DND-41 (cell line): ENCODE data around the gene SRC.

Experiments used
- ATAC-seq: fragments of 200-7000 bp; cut with Tn5 transposase; 3 replicates; pipeline ENCODE4 v1.9.1; 2021; ENCODE audit warnings: low read depth; ENCODE audit not compliant: insufficient read depth
- DNase-seq: peaks from one replicate; pipeline ENCODE4 v3.0.0-alpha.2; 2020
- H2AFZ ChIP-seq: 2 replicates; pipeline ENCODE4 v1.6.0; 2012; ENCODE audit warnings: low read depth, low read length
- H3K27ac ChIP-seq: 2 replicates; pipeline ENCODE4 v1.5.1; 2012; ENCODE audit warnings: low read length, inconsistent platforms
- H3K27me3 ChIP-seq: fragments of 200-600 bp; sonication (generic); 2 replicates; pipeline ENCODE4 v1.6.0; 2012; ENCODE audit warnings: low read length, mild to moderate bottlenecking, inconsistent platforms; ENCODE audit not compliant: insufficient read depth, poor library complexity
- H3K36me3 ChIP-seq: 2 replicates; pipeline ENCODE4 v1.5.1; 2012; ENCODE audit warnings: low read length, inconsistent platforms; ENCODE audit not compliant: insufficient read depth
- H3K4me1 ChIP-seq: 2 replicates; pipeline ENCODE4 v1.5.1; 2012; ENCODE audit warnings: mild to moderate bottlenecking, low read length; ENCODE audit not compliant: insufficient read depth
- H3K4me2 ChIP-seq: 2 replicates; pipeline ENCODE4 v1.6.0; 2012; ENCODE audit warnings: mild to moderate bottlenecking, moderate library complexity, low read length, inconsistent platforms; ENCODE audit not compliant: insufficient read depth
- H3K4me3 ChIP-seq, 2 experiments: fragments of 200-600 bp in 1 of 2; shearing (Covaris generic) in 1 of 2; 2 replicates each; pipeline ENCODE4 v1.5.1; 2012 to 2016; ENCODE audit warnings: inconsistent platforms in 2 of 2, low read length in 2 of 2, mild to moderate bottlenecking in 2 of 2, low read depth in 1 of 2, moderate library complexity in 1 of 2
- H3K79me2 ChIP-seq: 2 replicates; pipeline ENCODE4 v1.6.0; 2012; ENCODE audit warnings: low read length, inconsistent platforms; ENCODE audit not compliant: insufficient read depth
- H3K9ac ChIP-seq: 2 replicates; pipeline ENCODE4 v1.6.0; 2012; ENCODE audit warnings: low read depth, mild to moderate bottlenecking, inconsistent platforms, low read length, moderate library complexity
- H3K9me3 ChIP-seq: 2 replicates; pipeline ENCODE4 v1.5.1; 2012; ENCODE audit warnings: low read length, moderate library complexity, mild to moderate bottlenecking, inconsistent platforms; ENCODE audit not compliant: insufficient read depth, severe bottlenecking
- H4K20me1 ChIP-seq: 2 replicates; pipeline ENCODE4 v1.6.0; 2012; ENCODE audit warnings: low read length; ENCODE audit not compliant: insufficient read depth
- CTCF ChIP-seq: IDR thresholded peaks from 2 replicates; pipeline ENCODE4 v1.5.1; 2012; ENCODE audit warnings: borderline replicate concordance, low read length, moderate library complexity, mild to moderate bottlenecking; ENCODE audit not compliant: poor library complexity, severe bottlenecking; ENCODE audit errors: extremely low read depth
- EZH2 ChIP-seq: IDR thresholded peaks from 3 replicates; pipeline ENCODE4 v1.6.1; 2012; ENCODE audit warnings: borderline replicate concordance, low read depth, mild to moderate bottlenecking, moderate library complexity, low read length, inconsistent platforms; ENCODE audit not compliant: severe bottlenecking

SRC gene

GRCh38 chr20:37396416-37397075, 50.6 kb downstream of the SRC start:
- no peak overlapping the region for H2AFZ ChIP-seq
- no peak overlapping the region for H3K27ac ChIP-seq
- H3K9ac ChIP-seq, result no peak overlapping the region
- no peak overlapping the region for H3K4me2 ChIP-seq
- no peaks in the 10 kb centered on the region for H3K27me3 ChIP-seq
- no peaks in the 10 kb centered on the region for H3K79me2 ChIP-seq
- H3K4me1 ChIP-seq, result no peaks in the 10 kb centered on the region
- TF ChIP-seq EZH2 (no peak), CTCF (no peak)
- peaks cover 8% of the 10 kb centered on the region; the same call in 1 of the 2 replicates for H3K36me3 ChIP-seq
- no peak overlapping the region for H3K4me3 ChIP-seq
- H4K20me1 ChIP-seq, result peaks cover 8% of the 10 kb centered on the region; the same call in 1 of the 2 replicates
- DNase-seq, result no peak
- ATAC-seq, result no peak
- no peaks in the 10 kb centered on the region for H3K9me3 ChIP-seq

DNA sequence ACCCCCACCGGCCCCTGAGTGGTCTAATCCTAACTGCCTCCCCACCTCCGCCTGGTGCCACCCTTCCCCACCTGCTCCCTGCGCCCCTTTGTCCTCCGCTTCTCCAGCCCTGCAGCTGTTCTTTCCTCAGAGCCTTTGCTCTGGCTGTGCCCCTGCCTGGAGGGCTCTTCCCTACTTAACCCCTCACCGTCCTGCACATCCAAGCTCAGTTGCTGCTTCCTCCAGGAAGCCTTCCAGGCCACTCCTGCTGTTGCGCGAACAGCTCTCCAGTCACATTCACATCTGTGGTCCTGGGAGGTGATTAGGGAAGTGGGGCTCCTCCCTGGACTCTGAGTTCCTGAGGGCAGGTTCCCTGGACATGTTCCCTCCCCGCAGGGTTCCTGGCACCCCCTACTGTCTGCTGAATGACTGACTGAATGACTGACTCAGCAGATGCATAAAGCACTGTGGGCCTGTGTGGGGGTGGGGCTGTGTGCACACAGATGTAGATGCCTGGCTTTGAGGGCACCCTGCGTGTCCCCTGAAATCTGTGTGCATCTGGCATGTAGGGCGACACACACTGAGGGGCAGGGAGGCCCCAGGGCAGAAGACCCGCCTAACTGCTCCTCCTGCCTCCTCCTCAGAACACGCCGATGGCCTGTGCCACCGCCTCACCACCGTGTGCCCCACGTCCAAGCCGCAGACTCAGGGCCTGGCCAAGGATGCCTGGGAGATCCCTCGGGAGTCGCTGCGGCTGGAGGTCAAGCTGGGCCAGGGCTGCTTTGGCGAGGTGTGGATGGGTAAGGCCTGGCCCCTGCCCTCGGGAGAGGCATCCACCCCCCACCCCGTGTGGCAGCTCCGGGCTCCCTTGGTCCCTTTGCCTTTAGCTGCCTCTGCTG, 51.4 kb downstream of the SRC start:
- DNase-seq (no peak), ATAC-seq (no peak)
- Histone ChIP-seq H3K27me3 (no peaks in the 10 kb centered on the region), H3K36me3 (peaks cover 8% of the 10 kb centered on the region; the same call in 1 of the 2 replicates), H3K9me3 (no peaks in the 10 kb centered on the region), H4K20me1 (peaks cover 8% of the 10 kb centered on the region; the same call in 1 of the 2 replicates), H3K4me1 (no peaks in the 10 kb centered on the region), H3K79me2 (no peaks in the 10 kb centered on the region), H3K4me2 (no peak overlapping the region), H3K4me3 (no peak overlapping the region), H3K27ac (no peak overlapping the region), H2AFZ (no peak overlapping the region), H3K9ac (no peak overlapping the region)
- TF ChIP-seq EZH2, result no peak
- no peak for TF ChIP-seq CTCF

DNA sequence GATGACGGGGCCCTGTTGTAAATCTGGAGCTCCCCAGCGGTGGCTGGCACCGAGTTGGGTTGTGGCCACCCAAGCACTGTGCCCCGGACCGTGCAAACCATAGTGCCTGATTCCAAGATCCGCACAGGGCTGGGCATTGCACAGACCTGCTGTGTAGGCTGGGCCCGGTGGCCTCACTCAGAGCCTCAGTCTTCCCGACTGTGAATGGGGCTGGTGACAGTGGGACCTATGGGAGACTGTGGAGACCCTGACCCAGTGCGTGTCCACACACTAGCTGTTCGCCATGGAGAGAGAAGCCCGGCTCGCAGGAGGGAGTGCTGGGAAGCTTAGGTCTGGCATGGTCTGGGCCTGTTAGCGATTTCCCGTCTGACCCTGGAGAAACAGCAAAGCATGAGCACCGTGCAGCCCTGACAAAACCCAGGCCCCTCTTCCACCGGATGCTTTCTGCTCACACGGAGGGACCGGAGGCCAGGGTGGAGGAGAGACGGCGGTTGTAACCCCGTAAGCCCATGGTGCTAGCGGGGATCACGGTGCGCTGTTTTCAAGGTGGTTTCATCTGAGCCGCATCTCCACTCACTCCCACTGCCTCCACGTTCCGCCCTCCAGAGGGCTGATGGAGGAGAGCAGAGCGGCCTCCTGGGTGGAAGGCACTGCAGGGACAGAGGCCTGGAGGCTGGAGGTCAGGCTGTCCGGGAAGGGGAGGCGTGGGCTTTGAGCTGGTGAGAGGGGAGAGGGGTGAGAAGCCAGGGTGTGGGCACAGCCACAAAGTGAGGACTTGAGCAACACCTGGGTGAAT, 52.2 kb downstream of the SRC start:
- H3K4me2 ChIP-seq, result no peak overlapping the region
- no peak overlapping the region for H3K4me3 ChIP-seq
- H3K9me3 ChIP-seq, result no peaks in the 10 kb centered on the region
- peaks cover 8% of the 10 kb centered on the region; the same call in 1 of the 2 replicates for H4K20me1 ChIP-seq
- no peaks in the 10 kb centered on the region for H3K27me3 ChIP-seq
- ATAC-seq (no peak), DNase-seq (no peak)
- H3K4me1 ChIP-seq, result no peaks in the 10 kb centered on the region
- no peak overlapping the region for H2AFZ ChIP-seq
- H3K79me2 ChIP-seq, result no peaks in the 10 kb centered on the region
- H3K27ac ChIP-seq, result no peak overlapping the region
- no peak overlapping the region for H3K9ac ChIP-seq
- no peak for TF ChIP-seq CTCF
- no peak for TF ChIP-seq EZH2
- H3K36me3 ChIP-seq, result peaks cover 8% of the 10 kb centered on the region; the same call in 1 of the 2 replicates
